Endothelial cell of umbilical vein (primary cell): ENCODE data around the gene MRPL44.

Experiments used
- CTCF ChIP-seq, 2 donors: IDR thresholded peaks; 1 replicate in 1 of 2; 2 replicates in 1 of 2; pipeline ENCODE4 v1.5.1; 2011; ENCODE audit warnings: low read length in 2 of 2, mild to moderate bottlenecking in 2 of 2, moderate library complexity in 2 of 2, control low read depth in 1 of 2, inconsistent platforms in 1 of 2, low read depth in 1 of 2; ENCODE audit not compliant: insufficient read depth in 1 of 2; ENCODE audit errors: extremely low read depth in 1 of 2
- EZH2 ChIP-seq: IDR thresholded peaks from 2 replicates; pipeline ENCODE4 v1.6.1; 2012; ENCODE audit warnings: borderline replicate concordance, low read depth, mild to moderate bottlenecking, moderate library complexity, low read length, inconsistent platforms; ENCODE audit not compliant: severe bottlenecking
- FOS ChIP-seq: IDR thresholded peaks from 2 replicates; pipeline ENCODE4 v1.6.1; 2011; ENCODE audit warnings: mild to moderate bottlenecking, low read length, moderate library complexity, borderline replicate concordance; ENCODE audit not compliant: insufficient read depth
- GATA2 ChIP-seq: IDR thresholded peaks from 2 replicates; pipeline ENCODE4 v1.7.0; 2011; ENCODE audit warnings: low read depth, mild to moderate bottlenecking, moderate library complexity, mixed read lengths, low read length; ENCODE audit not compliant: insufficient read length, insufficient read depth
- JUN ChIP-seq: IDR thresholded peaks from 2 replicates; pipeline ENCODE4 v1.6.1; 2011; ENCODE audit warnings: borderline replicate concordance, low read depth; ENCODE audit not compliant: insufficient read length, insufficient read depth
- MAX ChIP-seq: IDR thresholded peaks from 2 replicates; pipeline ENCODE4 v1.6.1; 2011; ENCODE audit not compliant: insufficient read depth, insufficient read length
- POLR2A ChIP-seq: IDR thresholded peaks from 2 replicates; pipeline ENCODE4 v1.6.1; 2012; ENCODE audit warnings: low read depth, mild to moderate bottlenecking, control low read depth, low read length
- POLR2AphosphoS5 ChIP-seq: IDR thresholded peaks from 2 replicates; pipeline ENCODE4 v1.6.1; 2012; ENCODE audit warnings: low read depth, mild to moderate bottlenecking, control low read depth, low read length, moderate library complexity; ENCODE audit not compliant: insufficient read depth

- TF ChIP-seq POLR2AphosphoS5 (no peak), CTCF (IDR thresholded peaks at IDR 0.05; ENCODE audit: extremely low read depth in 1 of 2, insufficient read depth in 1 of 2, low read depth in 1 of 2, low read length in 2 of 2) (no peak), POLR2A (no peak), FOS (no peak), EZH2 (no peak), GATA2 (no peak), MAX (no peak), JUN (no peak)
Measured at GRCh38 chr2:224011837-224012236, 54.6 kb downstream of the MRPL44 start.
